DMS153 (cell line): ENCODE results near the gene THUMPD3.

Experiments used
- DNase-seq: peaks from one replicate; lab custom pipeline; 2025; lab: John Stamatoyannopoulos, UW

The THUMPD3 gene

GRCh38 chr3:9420850-9421549 lies 58.1 kb downstream of the THUMPD3 start:
- DNase-seq = no peak

GRCh38 chr3:9422712-9423424 lies 60.0 kb downstream of the THUMPD3 start:
- DNase-seq = peak; percentile 86

GRCh38 chr3:9428411-9428810 lies 65.6 kb downstream of the THUMPD3 start:
- DNase-seq = no peak

GRCh38 chr3:9430733-9431132 lies 67.9 kb downstream of the THUMPD3 start:
- no peak for DNase-seq

GRCh38 chr3:9433627-9434521 lies 71.0 kb downstream of the THUMPD3 start:
- no peak for DNase-seq

- no peak for DNase-seq
Observed at GRCh38 chr3:9435316-9435715, 72.5 kb downstream of the THUMPD3 start.
